ENCODE results near the gene ZNF423.
"Not testable (repeated sequence)": the region's sequence is repeated elsewhere in the genome, so short reads cannot be mapped to it uniquely, and the experiment has no call there.

The ZNF423 gene

GRCh38 chr16:49695782-49696413, 160.0 kb downstream of the ZNF423 start:
- no peak for DNase-seq (ENCODE audit: low spot score)

- no peak for DNase-seq (ENCODE audit: low spot score)
Observed at GRCh38 chr16:49693445-49693844, 162.5 kb downstream of the ZNF423 start.

GRCh38 chr16:49690778-49691177, 165.1 kb downstream of the ZNF423 start:
- DNase-seq (ENCODE audit: low spot score) = no peak

- no peak for DNase-seq (ENCODE audit: low spot score)
Observed at GRCh38 chr16:49688036-49688697, 167.7 kb downstream of the ZNF423 start.

- DNase-seq (ENCODE audit: low spot score) = no peak
Observed at GRCh38 chr16:49687476-49688002, 168.4 kb downstream of the ZNF423 start.

GRCh38 chr16:49684696-49685095, 171.2 kb downstream of the ZNF423 start:
- DNase-seq (ENCODE audit: low spot score) = no peak

GRCh38 chr16:49682577-49683165, 173.2 kb downstream of the ZNF423 start:
- DNase-seq (ENCODE audit: low spot score) = no peak

- DNase-seq (ENCODE audit: low spot score) = no peak
Observed at GRCh38 chr16:49681217-49681883, 174.6 kb downstream of the ZNF423 start.

- DNase-seq (ENCODE audit: low spot score) = no peak
Observed at GRCh38 chr16:49679095-49679494, 176.8 kb downstream of the ZNF423 start.

- DNase-seq (ENCODE audit: low spot score) = not testable (repeated sequence)
Observed at GRCh38 chr16:49677661-49678060, 178.3 kb downstream of the ZNF423 start.

GRCh38 chr16:49675413-49675812, 180.5 kb downstream of the ZNF423 start:
- peak; percentile 24 for DNase-seq (ENCODE audit: low spot score)

GRCh38 chr16:49674990-49675389, 180.9 kb downstream of the ZNF423 start:
- DNase-seq (ENCODE audit: low spot score) = no peak

- peak; percentile 62 for DNase-seq (ENCODE audit: low spot score)
Observed at GRCh38 chr16:49674351-49674851, 181.5 kb downstream of the ZNF423 start.

- DNase-seq (ENCODE audit: low spot score) = no peak
Observed at GRCh38 chr16:49673442-49673841, 182.5 kb downstream of the ZNF423 start.

GRCh38 chr16:49672753-49673152, 183.2 kb downstream of the ZNF423 start:
- DNase-seq (ENCODE audit: low spot score) = no peak

- DNase-seq (ENCODE audit: low spot score) = no peak
Observed at GRCh38 chr16:49671333-49671732, 184.6 kb downstream of the ZNF423 start.

- DNase-seq (ENCODE audit: low spot score) = no peak
Observed at GRCh38 chr16:49670627-49671026, 185.3 kb downstream of the ZNF423 start.

- DNase-seq (ENCODE audit: low spot score) = no peak
Observed at GRCh38 chr16:49665482-49666230, 190.3 kb downstream of the ZNF423 start.

GRCh38 chr16:49664221-49665215, 191.4 kb downstream of the ZNF423 start:
- peak; percentile 25 for DNase-seq (ENCODE audit: low spot score)
